ENCODE data around the gene ARAP1. TPM values are rescaled to one million over a fixed set of nuclear protein-coding genes. Genes with fewer than 3 reads are reported as not detected.

The ARAP1 gene
- total and polyA plus RNA-seq, 7 experiments from 2014 or later: 30.4 to 317 (median 132) TPM

DNA sequence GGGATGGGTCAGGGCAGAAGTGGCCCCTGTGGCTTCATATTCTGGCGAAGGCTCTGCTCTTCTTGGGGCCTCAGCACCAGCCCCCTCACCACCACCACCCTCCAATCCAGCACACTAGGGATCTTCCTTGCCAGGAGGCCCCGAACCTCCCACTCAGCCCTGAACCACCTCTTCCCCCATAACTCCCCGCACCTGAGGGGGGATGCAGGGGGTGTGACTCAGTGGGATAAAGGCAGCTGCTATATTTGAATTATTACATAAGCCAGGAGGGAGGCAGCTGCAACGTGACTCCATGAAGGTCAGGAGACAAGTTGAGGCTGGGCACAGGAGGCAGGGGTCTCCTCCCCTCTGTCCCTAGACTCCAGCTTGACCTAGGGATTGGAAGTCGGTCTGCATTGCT lies 72.3 kb downstream of the ARAP1 start:
- no peak for DNase-seq
- Histone ChIP-seq H3K27ac (ENCODE audit: low read depth, low read length) (no peak overlapping the region), H3K27me3 (ENCODE audit: control insufficient read depth in 2 of 2, insufficient read depth in 2 of 2, low read length in 2 of 2) (peaks cover 6 to 12% of the 10 kb centered on the region in 2 donors), H3K36me3 (ENCODE audit: control insufficient read depth in 2 of 3, insufficient read depth in 3 of 3, low read length in 3 of 3) (peaks cover 0 to 8% (median 0%) of the 10 kb centered on the region in 3 experiments), H3K9me3 (ENCODE audit: control insufficient read depth in 2 of 3, low read length in 3 of 3) (no peaks in the 10 kb centered on the region), H3K4me3 (ENCODE audit: low read length) (no peak overlapping the region), H3K4me1 (ENCODE audit: control insufficient read depth in 2 of 2, insufficient read depth in 2 of 2, low read length in 2 of 2) (peaks cover 5% of the 10 kb centered on the region in 2 donors)
- ChIA-PET CTCF (no interaction called here), POLR2A (no interaction called here)
- Mint-ChIP-seq H3K4me1 (peaks cover 11 to 26% (median 20%) of the 10 kb centered on the region in 7 donors), H3K27ac (no peak overlapping the region), H3K9me3 (no peaks in the 10 kb centered on the region), H3K27me3 (peaks cover 5 to 48% (median 8%) of the 10 kb centered on the region in 5 donors), H3K36me3 (peaks cover 0 to 3% (median 0%) of the 10 kb centered on the region in 5 donors), H3K4me3 (no peak overlapping the region)
- intact Hi-C loops (cut with micrococcal nuclease): no loop called here
- no peak for ATAC-seq

DNA sequence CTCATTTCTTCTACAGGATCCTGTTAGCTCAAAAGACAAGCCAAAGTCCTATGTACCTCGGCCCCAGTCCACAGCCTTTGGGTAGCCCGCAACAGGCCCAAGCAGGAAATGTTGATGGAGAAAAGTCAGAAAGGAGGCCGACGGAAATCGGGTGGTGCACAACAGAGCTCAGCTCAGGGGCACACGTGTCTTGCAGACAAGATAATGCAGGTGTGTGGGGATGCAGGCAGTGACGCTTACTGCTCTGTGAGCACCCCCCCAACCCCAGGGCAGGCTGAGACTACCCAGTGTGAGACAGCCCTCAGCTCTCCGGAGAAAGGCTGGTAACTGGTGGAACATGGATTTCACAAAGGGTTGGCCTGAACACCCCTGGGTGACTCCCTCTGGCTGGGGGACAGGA lies 73.7 kb downstream of the ARAP1 start:
- no peak overlapping the region for H3K27ac ChIP-seq (ENCODE audit: low read depth, low read length)
- CTCF ChIA-PET: no interaction called here
- ATAC-seq: no peak
- Mint-ChIP-seq H3K4me3 (no peak overlapping the region), H3K27ac (no peak overlapping the region), H3K36me3 (peaks cover 0 to under 1% (median 0%) of the 10 kb centered on the region in 5 donors), H3K4me1 (peaks cover 11 to 30% (median 22%) of the 10 kb centered on the region in 7 donors), H3K9me3 (no peaks in the 10 kb centered on the region), H3K27me3 (peaks cover 14 to 61% (median 18%) of the 10 kb centered on the region in 5 donors)
- peaks cover 5% of the 10 kb centered on the region in 2 donors for H3K4me1 ChIP-seq (ENCODE audit: control insufficient read depth in 2 of 2, insufficient read depth in 2 of 2, low read length in 2 of 2)
- no peaks in the 10 kb centered on the region for H3K9me3 ChIP-seq (ENCODE audit: control insufficient read depth in 2 of 3, low read length in 3 of 3)
- no peak for DNase-seq
- no peaks in the 10 kb centered on the region for H3K36me3 ChIP-seq (ENCODE audit: control insufficient read depth in 2 of 3, insufficient read depth in 3 of 3, low read length in 3 of 3)
- POLR2A ChIA-PET: no interaction called here
- peaks cover 9 to 12% of the 10 kb centered on the region in 2 donors for H3K27me3 ChIP-seq (ENCODE audit: control insufficient read depth in 2 of 2, insufficient read depth in 2 of 2, low read length in 2 of 2)
- H3K4me3 ChIP-seq (ENCODE audit: low read length): no peak overlapping the region
- intact Hi-C loops (cut with micrococcal nuclease): no loop called here

DNA sequence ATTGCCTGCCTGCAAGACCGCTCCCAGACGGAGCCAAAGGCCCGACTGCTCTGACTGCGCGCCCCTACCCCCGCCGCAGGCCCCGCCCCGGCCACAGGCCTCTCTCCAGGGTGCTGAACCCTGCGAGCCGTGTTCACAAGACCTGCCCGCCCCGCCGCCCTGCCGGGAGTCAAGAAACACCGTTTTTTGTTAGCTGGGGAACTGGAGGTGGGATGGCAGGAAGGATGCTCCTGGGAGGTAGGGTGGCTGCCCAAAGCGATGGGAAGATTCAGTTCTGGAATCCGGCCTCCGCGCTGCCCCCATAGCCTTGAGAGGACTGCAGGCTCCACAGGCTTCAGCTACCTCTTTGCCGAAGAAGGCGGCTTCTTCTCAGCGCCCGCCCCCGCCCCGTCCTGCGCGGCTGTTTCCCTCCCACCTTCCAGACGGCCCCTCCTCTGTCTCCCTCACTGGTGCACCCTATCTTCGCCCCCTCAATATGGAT lies 75.3 kb downstream of the ARAP1 start:
- ATAC-seq (peak; percentile 78), DNase-seq (peak; percentile 51 to 85 (median 70))
- no peak overlapping the region for H3K27ac Mint-ChIP-seq
- Histone ChIP-seq H3K27ac (ENCODE audit: low read depth, low read length) (no peak overlapping the region), H3K36me3 (ENCODE audit: control insufficient read depth in 2 of 3, insufficient read depth in 3 of 3, low read length in 3 of 3) (no peaks in the 10 kb centered on the region), H3K4me3 (ENCODE audit: low read length) (no peak overlapping the region), H3K4me1 (ENCODE audit: control insufficient read depth in 2 of 2, insufficient read depth in 2 of 2, low read length in 2 of 2) (peaks cover 5% of the 10 kb centered on the region in 2 donors), H3K27me3 (ENCODE audit: control insufficient read depth in 2 of 2, insufficient read depth in 2 of 2, low read length in 2 of 2) (peaks cover 9 to 12% of the 10 kb centered on the region in 2 donors), H3K9me3 (ENCODE audit: control insufficient read depth in 2 of 3, low read length in 3 of 3) (no peaks in the 10 kb centered on the region)
- POLR2A ChIA-PET: no interaction called here
- H3K4me1 Mint-ChIP-seq: peaks cover 8 to 37% (median 26%) of the 10 kb centered on the region in 7 donors
- CTCF ChIA-PET: no interaction called here
- peaks cover 0 to 6% (median 0%) of the 10 kb centered on the region in 11 donors for H3K9me3 Mint-ChIP-seq
- peaks cover 30 to 76% (median 32%) of the 10 kb centered on the region in 5 donors for H3K27me3 Mint-ChIP-seq
- H3K4me3 Mint-ChIP-seq: peak overlapping the region in 1 of 10 donors; percentile 32
- intact Hi-C loops (cut with micrococcal nuclease): no loop called here
- H3K36me3 Mint-ChIP-seq: no peaks in the 10 kb centered on the region

DNA sequence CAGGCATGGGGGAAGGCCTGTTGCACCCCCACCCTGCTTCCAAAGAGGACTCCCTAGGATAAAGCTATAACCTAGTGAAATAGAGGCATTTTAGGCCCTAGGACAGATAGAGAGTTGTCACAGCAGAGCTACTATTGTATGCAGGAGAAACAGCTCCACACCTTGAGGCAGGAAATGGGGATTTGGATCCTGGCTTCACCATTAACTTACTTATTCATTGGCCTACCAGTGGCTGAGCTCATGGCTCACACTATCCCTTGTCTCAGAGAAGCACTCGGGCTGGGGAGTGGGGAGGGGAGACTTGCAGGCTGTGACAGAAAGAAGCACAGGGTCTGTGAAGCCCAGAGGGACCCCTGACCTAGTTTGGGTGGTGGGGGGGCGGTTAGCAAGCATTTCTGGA lies 77.0 kb downstream of the ARAP1 start:
- H3K9me3 ChIP-seq (ENCODE audit: control insufficient read depth in 2 of 3, low read length in 3 of 3): no peaks in the 10 kb centered on the region
- ATAC-seq (no peak), DNase-seq (no peak)
- H3K27ac ChIP-seq (ENCODE audit: low read depth, low read length): no peak overlapping the region
- no peak overlapping the region for H3K4me3 ChIP-seq (ENCODE audit: low read length)
- no peaks in the 10 kb centered on the region for H3K36me3 ChIP-seq (ENCODE audit: control insufficient read depth in 2 of 3, insufficient read depth in 3 of 3, low read length in 3 of 3)
- Mint-ChIP-seq H3K4me3 (no peak overlapping the region), H3K27me3 (peaks cover 41 to 89% (median 47%) of the 10 kb centered on the region in 5 donors), H3K36me3 (no peaks in the 10 kb centered on the region), H3K4me1 (peaks cover 8 to 35% (median 24%) of the 10 kb centered on the region in 7 donors), H3K27ac (no peak overlapping the region), H3K9me3 (peaks cover 0 to 8% (median 0%) of the 10 kb centered on the region in 11 donors)
- ChIA-PET POLR2A (no interaction called here), CTCF (interaction anchor here (1.1 kb wide), 1 partner anchor 9 kb away, joined by 4 read pairs; no protein-coding TSS in a partner anchor)
- peaks cover 5% of the 10 kb centered on the region in 2 donors for H3K4me1 ChIP-seq (ENCODE audit: control insufficient read depth in 2 of 2, insufficient read depth in 2 of 2, low read length in 2 of 2)
- intact Hi-C loops (cut with micrococcal nuclease): no loop called here
- H3K27me3 ChIP-seq (ENCODE audit: control insufficient read depth in 2 of 2, insufficient read depth in 2 of 2, low read length in 2 of 2): peaks cover 12 to 13% of the 10 kb centered on the region in 2 donors

DNA sequence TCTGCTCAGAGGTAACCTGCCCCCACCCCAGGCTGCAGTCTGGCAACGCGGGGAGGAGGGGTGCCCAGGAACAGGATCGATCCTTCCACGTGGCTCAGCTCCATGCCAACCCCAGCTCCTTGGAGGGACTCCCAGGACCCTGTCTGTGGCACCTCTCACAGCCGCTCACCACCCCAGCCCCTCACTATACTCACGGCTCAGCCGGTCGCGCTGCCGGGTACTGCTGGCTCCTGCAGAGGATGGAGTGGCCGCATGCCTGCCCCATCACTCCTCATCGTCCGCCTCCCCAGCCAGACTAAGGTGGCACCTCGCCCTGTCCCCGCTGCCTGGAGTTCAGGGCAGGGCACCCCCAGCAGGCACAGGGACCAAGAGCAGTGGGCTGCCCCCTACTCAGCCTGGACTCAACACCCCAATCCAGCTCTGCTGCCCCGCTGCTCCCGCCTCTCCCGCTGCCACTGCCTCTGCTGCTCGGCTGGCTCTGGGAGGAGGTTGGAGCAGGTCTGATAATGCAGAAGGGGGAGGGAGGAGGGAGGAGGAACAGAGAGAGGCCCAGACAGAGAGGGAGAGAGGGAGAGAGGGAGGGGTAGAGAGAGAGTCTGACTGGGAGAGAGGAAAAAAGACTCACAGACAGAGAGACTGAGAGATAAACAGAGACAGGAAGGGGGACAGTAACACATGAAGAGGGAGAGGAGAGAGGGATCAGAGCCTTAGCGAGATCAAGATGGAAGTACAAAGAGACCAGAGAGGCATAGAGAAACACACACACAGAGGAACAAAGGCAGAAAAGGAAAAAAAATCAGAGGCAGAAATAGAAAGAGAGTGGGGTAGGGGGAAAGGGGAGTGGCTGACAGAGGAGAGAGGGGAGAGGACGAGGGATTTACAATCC lies 78.0 kb downstream of the ARAP1 start, which contains the start of gene PDE2A:
Gene PDE2A (minus strand): TSS at position 480 of the 886 bp plus-strand sequence. CDS start 215 bp downstream, at position 265.
- Mint-ChIP-seq H3K27ac (no peak within 1 kb of the TSS), H3K4me1 (peaks cover 8 to 35% (median 20%) of the 10 kb centered on the region in 7 donors), H3K27me3 (peaks cover 41 to 81% (median 50%) of the 10 kb centered on the region in 5 donors), H3K9me3 (peaks cover 0 to 8% (median 0%) of the 10 kb centered on the region in 11 donors), H3K4me3 (peak within 1 kb of the TSS in 1 of 10 donors; percentile 9), H3K36me3 (no peaks in the 10 kb centered on the region)
- Histone ChIP-seq H3K36me3 (ENCODE audit: control insufficient read depth in 2 of 3, insufficient read depth in 3 of 3, low read length in 3 of 3) (no peaks in the 10 kb centered on the region), H3K4me3 (ENCODE audit: low read length) (no peak within 1 kb of the TSS), H3K27ac (ENCODE audit: low read depth, low read length) (no peak within 1 kb of the TSS), H3K9me3 (ENCODE audit: control insufficient read depth in 2 of 3, low read length in 3 of 3) (no peaks in the 10 kb centered on the region), H3K27me3 (ENCODE audit: control insufficient read depth in 2 of 2, insufficient read depth in 2 of 2, low read length in 2 of 2) (peaks cover 12 to 22% of the 10 kb centered on the region in 2 donors), H3K4me1 (ENCODE audit: control insufficient read depth in 2 of 2, insufficient read depth in 2 of 2, low read length in 2 of 2) (peaks cover 5% of the 10 kb centered on the region in 2 donors)
- no peak for ATAC-seq
- CTCF ChIA-PET: interaction anchor here (0.5 to 1.1 kb wide), 2 partner anchors 10 to 570 kb away, joined by 3 to 4 read pairs; no protein-coding TSS in a partner anchor
- no peak for DNase-seq
- intact Hi-C loops (cut with micrococcal nuclease): no loop called here
- POLR2A ChIA-PET: no interaction called here

DNA sequence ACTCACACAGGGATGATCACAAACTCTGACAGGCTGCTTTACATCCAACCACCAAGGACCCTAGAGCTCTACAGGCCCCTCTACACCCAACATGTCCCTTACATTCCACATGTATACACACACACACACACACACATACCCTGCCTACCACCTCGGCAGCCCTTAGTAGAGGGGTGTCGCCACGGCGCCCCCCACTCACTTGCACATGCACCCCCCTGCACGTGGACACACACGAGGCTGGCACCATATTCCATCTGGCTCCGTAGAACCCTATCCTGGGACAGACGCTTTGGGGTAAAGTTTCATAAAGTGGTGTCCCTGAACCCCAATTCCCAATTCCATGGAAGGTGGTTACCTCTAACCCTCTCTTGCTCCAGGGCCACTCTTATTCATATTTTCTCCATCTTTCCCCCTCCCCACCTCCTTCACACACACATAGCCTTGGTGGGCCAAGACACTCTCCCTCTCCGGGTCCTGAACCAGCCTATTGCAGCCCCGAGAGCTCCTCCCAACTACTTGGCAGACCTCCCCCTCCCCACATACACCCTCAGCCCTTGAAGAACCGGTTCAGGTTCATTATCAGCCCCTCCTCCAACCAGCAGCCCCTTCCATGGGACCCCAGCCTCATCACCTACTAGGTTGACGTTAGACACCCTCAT lies 78.8 kb downstream of the ARAP1 start:
- H3K36me3 ChIP-seq (ENCODE audit: control insufficient read depth in 2 of 3, insufficient read depth in 3 of 3, low read length in 3 of 3): no peaks in the 10 kb centered on the region
- CTCF ChIA-PET: no interaction called here
- no peaks in the 10 kb centered on the region for H3K36me3 Mint-ChIP-seq
- no peak overlapping the region for H3K4me3 ChIP-seq (ENCODE audit: low read length)
- H3K9me3 ChIP-seq (ENCODE audit: control insufficient read depth in 2 of 3, low read length in 3 of 3): no peaks in the 10 kb centered on the region
- H3K9me3 Mint-ChIP-seq: peaks cover 0 to 11% (median 0%) of the 10 kb centered on the region in 11 donors
- intact Hi-C loops (cut with micrococcal nuclease): no loop called here
- peaks cover 12 to 22% of the 10 kb centered on the region in 2 donors for H3K27me3 ChIP-seq (ENCODE audit: control insufficient read depth in 2 of 2, insufficient read depth in 2 of 2, low read length in 2 of 2)
- H3K4me3 Mint-ChIP-seq: no peak overlapping the region
- no peak overlapping the region for H3K27ac Mint-ChIP-seq
- no peak for ATAC-seq
- peaks cover 11 to 35% (median 22%) of the 10 kb centered on the region in 7 donors for H3K4me1 Mint-ChIP-seq
- H3K27me3 Mint-ChIP-seq: peaks cover 41 to 82% (median 57%) of the 10 kb centered on the region in 5 donors
- POLR2A ChIA-PET: no interaction called here
- H3K27ac ChIP-seq (ENCODE audit: low read depth, low read length): no peak overlapping the region
- peaks cover 5% of the 10 kb centered on the region in 2 donors for H3K4me1 ChIP-seq (ENCODE audit: control insufficient read depth in 2 of 2, insufficient read depth in 2 of 2, low read length in 2 of 2)
- no peak for DNase-seq
